H7 (cell line): ENCODE data around the gene NT5C. TPM values are rescaled to one million over a fixed set of nuclear protein-coding genes. Genes with fewer than 3 reads are reported as not detected.

Source experiments
- DNase-seq: peaks from one replicate; pipeline ENCODE4 v3.0.0; 2012
- H3K27me3 ChIP-seq: 2 replicates; pipeline ENCODE4 v1.6.0; 2011; ENCODE audit warnings: mild to moderate bottlenecking, low read length; ENCODE audit not compliant: control insufficient read depth, insufficient read depth
- H3K36me3 ChIP-seq: replicated peaks from 2 replicates; pipeline ENCODE4 v1.5.1; 2011; ENCODE audit warnings: low read length; ENCODE audit not compliant: control insufficient read depth, insufficient read depth
- H3K4me3 ChIP-seq: 2 replicates; pipeline ENCODE4 v1.5.1; 2011; ENCODE audit warnings: low read depth, mild to moderate bottlenecking, control low read depth, low read length, moderate library complexity; ENCODE audit not compliant: insufficient read depth
- total RNA-seq: library from RNA; depleted of rRNA; stranded (reverse); fragments of >200 nt; shearing (Covaris generic); gene quantifications from 2 replicates; pipeline ENCODE4 v1.2.3, GENCODE V29; 2014; rRNA removed

Gene NT5C
- total RNA-seq, 1 experiment from 2014 or later, result 118 TPM

- DNase-seq, result no peak
- H3K36me3 ChIP-seq, result no peaks in the 10 kb centered on the region
- no peaks in the 10 kb centered on the region for H3K27me3 ChIP-seq
- H3K4me3 ChIP-seq, result no peak overlapping the region
Measured at GRCh38 chr17:75082683-75083082, 48.9 kb downstream of the NT5C start.

- Histone ChIP-seq H3K27me3 (no peaks in the 10 kb centered on the region), H3K4me3 (no peak overlapping the region), H3K36me3 (no peaks in the 10 kb centered on the region)
- DNase-seq, result no peak
Measured at GRCh38 chr17:75081611-75082540, 49.7 kb downstream of the NT5C start.

Other genes with a start within 250 kb of the NT5C start
- gene FADS6, start 238.1 kb downstream of the NT5C start, total RNA-seq, result 0.52 TPM in 1 of 2 replicates, not detected in the other
- 0.59 and 1.3 TPM in 2 replicates for gene USH1G, start 208.5 kb downstream of the NT5C start, total RNA-seq
- not detected in 2 replicates for gene OTOP2, start 207.5 kb downstream of the NT5C start, total RNA-seq
- gene OTOP3, start 195.8 kb downstream of the NT5C start, total RNA-seq, result not detected in 2 replicates
- 2.1 and 7.8 TPM in 2 replicates for gene HID1, start 159.0 kb downstream of the NT5C start, total RNA-seq
- 23.5 and 25.9 TPM in 2 replicates for gene CDR2L, start 144.1 kb downstream of the NT5C start, total RNA-seq
- gene MRPL58, start 119.1 kb downstream of the NT5C start, total RNA-seq, result 62.0 and 68.4 TPM in 2 replicates
- 399 and 432 TPM in 2 replicates for gene ATP5PD, start 84.8 kb downstream of the NT5C start, total RNA-seq
- 34.9 and 41.0 TPM in 2 replicates for gene KCTD2, start 84.5 kb downstream of the NT5C start, total RNA-seq
- gene SLC16A5, start 43.8 kb downstream of the NT5C start, total RNA-seq, result 28.2 and 38.8 TPM in 2 replicates
- gene ARMC7, start 21.8 kb downstream of the NT5C start, total RNA-seq, result 6.2 and 9.5 TPM in 2 replicates
- gene JPT1, start 22.8 kb upstream of the NT5C start, total RNA-seq, result 410 and 454 TPM in 2 replicates
- gene SUMO2, start 51.2 kb upstream of the NT5C start, total RNA-seq, result 321 and 329 TPM in 2 replicates
- 61.7 and 62.8 TPM in 2 replicates for gene NUP85, start 73.9 kb upstream of the NT5C start, total RNA-seq
- 30.8 and 34.8 TPM in 2 replicates for gene GGA3, start 129.9 kb upstream of the NT5C start, total RNA-seq
- gene MRPS7, start 130.1 kb upstream of the NT5C start, total RNA-seq, result 128 and 166 TPM in 2 replicates
- 28.0 TPM in 2 replicates for gene MIF4GD, start 139.5 kb upstream of the NT5C start, total RNA-seq
- gene SLC25A19, start 157.7 kb upstream of the NT5C start, total RNA-seq, result 25.7 and 31.0 TPM in 2 replicates